SK-N-SH treated with all-trans-retinoic acid at 6 μM for 48 hours (cell line): ENCODE results near the gene TREX2.

Experiments
- ATAC-seq: fragments of 200-7000 bp; cut with Tn5 transposase; 3 replicates; pipeline ENCODE4 v1.9.1; 2020; ENCODE audit warnings: mild to moderate bottlenecking, moderate library complexity
- ARNTL ChIP-seq: fragments of 450-650 bp; formaldehyde crosslinking; IDR thresholded peaks from 2 replicates; pipeline ENCODE4 v1.5.0; 2020; ENCODE audit warnings: low read depth, mild to moderate bottlenecking, moderate library complexity, borderline replicate concordance
- BACH2 ChIP-seq: fragments of 250-450 bp; sonication (Bioruptor Pico); IDR thresholded peaks from 2 replicates; pipeline ENCODE4 v1.9.0; 2021; ENCODE audit warnings: mild to moderate bottlenecking, borderline replicate concordance
- CREB5 ChIP-seq: fragments of 250-450 bp; sonication (Bioruptor Pico); IDR thresholded peaks from 2 replicates; pipeline ENCODE4 v1.5.1; 2020; ENCODE audit warnings: low read depth, mild to moderate bottlenecking, moderate library complexity
- CSDC2 ChIP-seq: fragments of 250-450 bp; sonication (Bioruptor Pico); IDR thresholded peaks from 2 replicates; pipeline ENCODE4 v1.5.0; 2020; ENCODE audit warnings: mild to moderate bottlenecking, moderate library complexity
- GLIS3 ChIP-seq: fragments of 250-450 bp; sonication (Bioruptor Pico); IDR thresholded peaks from 2 replicates; pipeline ENCODE4 v1.5.0; 2020; ENCODE audit warnings: mild to moderate bottlenecking, moderate library complexity
- ISL1 ChIP-seq: fragments of 250-450 bp; sonication (Bioruptor Pico); IDR thresholded peaks from 2 replicates; pipeline ENCODE4 v2.1.2; 2022; ENCODE audit warnings: mild to moderate bottlenecking, moderate library complexity
- OSR1 ChIP-seq: fragments of 250-450 bp; sonication (Bioruptor Pico); IDR thresholded peaks from 2 replicates; pipeline ENCODE4 v1.8.0; 2022; ENCODE audit warnings: moderate library complexity, mild to moderate bottlenecking, inconsistent platforms
- PATZ1 ChIP-seq: fragments of 250-450 bp; sonication (Bioruptor Pico); IDR thresholded peaks from 2 replicates; pipeline ENCODE4 v1.8.0; 2020; ENCODE audit warnings: mild to moderate bottlenecking, moderate library complexity, borderline replicate concordance
- POU6F1 ChIP-seq: fragments of 250-450 bp; sonication (Bioruptor Pico); IDR thresholded peaks from 2 replicates; pipeline ENCODE4 v1.8.0; 2021; ENCODE audit warnings: low read depth, mild to moderate bottlenecking, moderate library complexity, borderline replicate concordance
- PPARA ChIP-seq: fragments of 250-450 bp; sonication (Bioruptor Pico); IDR thresholded peaks from 2 replicates; pipeline ENCODE4 v1.5.0; 2020; ENCODE audit warnings: mild to moderate bottlenecking, borderline replicate concordance
- SNAI2 ChIP-seq: fragments of 250-450 bp; sonication (Bioruptor Pico); IDR thresholded peaks from 2 replicates; pipeline ENCODE4 v1.5.0; 2020; ENCODE audit warnings: mild to moderate bottlenecking, moderate library complexity
- TCF4 ChIP-seq: fragments of 250-450 bp; sonication (Bioruptor Pico); IDR thresholded peaks from 2 replicates; pipeline ENCODE4 v1.8.0; 2021; ENCODE audit warnings: mild to moderate bottlenecking, moderate library complexity, borderline replicate concordance
- TOX ChIP-seq: fragments of 250-450 bp; sonication (Bioruptor Pico); IDR thresholded peaks from 2 replicates; pipeline ENCODE4 v1.8.0; 2021; ENCODE audit warnings: mild to moderate bottlenecking, moderate library complexity, borderline replicate concordance
- TSHZ2 ChIP-seq: fragments of 250-450 bp; sonication (Bioruptor Pico); IDR thresholded peaks from 2 replicates; pipeline ENCODE4 v1.5.0; 2020; ENCODE audit warnings: mild to moderate bottlenecking, moderate library complexity
- ZC3H10 ChIP-seq: fragments of 250-450 bp; sonication (Bioruptor Pico); IDR thresholded peaks from 2 replicates; pipeline ENCODE4 v1.5.1; 2021; ENCODE audit warnings: mild to moderate bottlenecking, moderate library complexity
- ZFP30 ChIP-seq: fragments of 450-650 bp; formaldehyde crosslinking; IDR thresholded peaks from 2 replicates; pipeline ENCODE4 v1.5.0; 2022; ENCODE audit warnings: mild to moderate bottlenecking, moderate library complexity
- ZNF565 ChIP-seq: fragments of 450-650 bp; formaldehyde crosslinking; conservative IDR thresholded peaks from 2 replicates; pipeline ENCODE4 v1.5.0; 2020; ENCODE audit warnings: low read depth, mild to moderate bottlenecking, moderate library complexity
- ZNF70 ChIP-seq: fragments of 450-650 bp; formaldehyde crosslinking; IDR thresholded peaks from 2 replicates; pipeline ENCODE4 v1.5.0; 2020; ENCODE audit warnings: mild to moderate bottlenecking, moderate library complexity
- ZNF8 ChIP-seq: fragments of 450-650 bp; formaldehyde crosslinking; IDR thresholded peaks from 2 replicates; pipeline ENCODE4 v1.5.0; 2020; ENCODE audit warnings: mild to moderate bottlenecking, moderate library complexity

TREX2 gene

GRCh38 chrX:153458476-153458875 is 12.6 kb upstream of the TREX2 start:
- TF ChIP-seq CREB5 (CRISPR knock-in tag) (no peak), GLIS3 (no peak), PATZ1 (CRISPR knock-in tag) (no peak), BACH2 (CRISPR knock-in tag) (no peak), CSDC2 (CRISPR knock-in tag) (no peak), ZC3H10 (CRISPR knock-in tag) (no peak), ZNF70 (CRISPR knock-in tag) (no peak), ZFP30 (CRISPR knock-in tag) (no peak), ISL1 (no peak), TOX (CRISPR knock-in tag) (no peak), ZNF565 (CRISPR knock-in tag) (no peak), POU6F1 (CRISPR knock-in tag) (no peak), OSR1 (CRISPR knock-in tag) (no peak), ARNTL (CRISPR knock-in tag) (no peak), ZNF8 (CRISPR knock-in tag) (no peak), SNAI2 (CRISPR knock-in tag) (no peak), TSHZ2 (CRISPR knock-in tag) (no peak), PPARA (CRISPR knock-in tag) (no peak), TCF4 (no peak)
- no peak for ATAC-seq

- TF ChIP-seq BACH2 (CRISPR knock-in tag), result no peak
- TF ChIP-seq ISL1, result no peak
- TF ChIP-seq ARNTL (CRISPR knock-in tag), result no peak
- TF ChIP-seq TCF4, result no peak
- TF ChIP-seq POU6F1 (CRISPR knock-in tag), result no peak
- TF ChIP-seq ZC3H10 (CRISPR knock-in tag), result no peak
- TF ChIP-seq SNAI2 (CRISPR knock-in tag), result no peak
- no peak for TF ChIP-seq ZNF565 (CRISPR knock-in tag)
- TF ChIP-seq PATZ1 (CRISPR knock-in tag), result no peak
- no peak for TF ChIP-seq GLIS3
- no peak for TF ChIP-seq CSDC2 (CRISPR knock-in tag)
- no peak for ATAC-seq
These were observed 12.1 kb upstream of the TREX2 start for GRCh38 chrX:153457827-153458466.
